Ishikawa (cell line): ENCODE data around the gene FGR.

Experiments
- CEBPB ChIP-seq: IDR thresholded peaks from 2 replicates; pipeline ENCODE4 v1.6.1; 2012
- CREB1 ChIP-seq: IDR thresholded peaks from 2 replicates; pipeline ENCODE4 v1.6.1; 2012; ENCODE audit warnings: low read depth
- EGR1 ChIP-seq: IDR thresholded peaks from 2 replicates; pipeline ENCODE4 v1.6.1; 2012
- EP300 ChIP-seq: IDR thresholded peaks from 2 replicates; pipeline ENCODE4 v1.6.1; 2012; ENCODE audit warnings: borderline replicate concordance
- FOXM1 ChIP-seq: IDR thresholded peaks from 2 replicates; pipeline ENCODE4 v1.6.1; 2012; ENCODE audit warnings: low read depth, borderline replicate concordance
- MAX ChIP-seq: IDR thresholded peaks from 2 replicates; pipeline ENCODE4 v1.6.1; 2012
- NFIC ChIP-seq: IDR thresholded peaks from 2 replicates; pipeline ENCODE4 v1.6.1; 2012
- RAD21 ChIP-seq: IDR thresholded peaks from 2 replicates; pipeline ENCODE4 v1.6.1; 2012; ENCODE audit warnings: low read depth
- REST ChIP-seq: IDR thresholded peaks from 2 replicates; pipeline ENCODE4 v1.6.1; 2012; ENCODE audit warnings: low read depth, mild to moderate bottlenecking
- TAF1 ChIP-seq: IDR thresholded peaks from 2 replicates; pipeline ENCODE4 v1.6.1; 2012; ENCODE audit warnings: low read depth, mild to moderate bottlenecking
- TCF12 ChIP-seq: IDR thresholded peaks from 2 replicates; pipeline ENCODE4 v1.6.1; 2012; ENCODE audit warnings: low read depth
- TEAD4 ChIP-seq: IDR thresholded peaks from 2 replicates; pipeline ENCODE4 v1.6.1; 2012
- USF1 ChIP-seq: IDR thresholded peaks from 2 replicates; pipeline ENCODE4 v1.6.1; 2012
- YY1 ChIP-seq: IDR thresholded peaks from 2 replicates; pipeline ENCODE4 v1.6.1; 2012; ENCODE audit warnings: low read depth
- ZBTB7A ChIP-seq: IDR thresholded peaks from 2 replicates; pipeline ENCODE4 v1.6.1; 2012; ENCODE audit warnings: low read depth

The FGR gene

GRCh38 chr1:27634177-27634984 is 604 bp downstream of the FGR start:
- TF ChIP-seq USF1 (no peak), TCF12 (no peak), YY1 (no peak), TAF1 (no peak), REST (no peak), CEBPB (no peak), ZBTB7A (0 out of 2 replicates have a peak, but pooled peaks have one; percentile 40), EGR1 (no peak), MAX (no peak)

GRCh38 chr1:27633640-27634176 is 1.3 kb downstream of the FGR start:
- TF ChIP-seq NFIC (no peak), ZBTB7A (0 out of 2 replicates have a peak, but pooled peaks have one; percentile 10)

GRCh38 chr1:27633298-27633610 is 1.7 kb downstream of the FGR start:
- TF ChIP-seq CREB1 (no peak), RAD21 (no peak), CEBPB (no peak), ZBTB7A (no peak), EGR1 (no peak), MAX (no peak), YY1 (no peak), TEAD4 (no peak), FOXM1 (no peak), USF1 (no peak), TAF1 (no peak), NFIC (no peak), EP300 (no peak), REST (no peak), TCF12 (no peak)

GRCh38 chr1:27632387-27633297 is 2.3 kb downstream of the FGR start:
- no peak for TF ChIP-seq TCF12
- TF ChIP-seq CEBPB = no peak
- TF ChIP-seq CREB1 = no peak
- no peak for TF ChIP-seq TAF1
- no peak for TF ChIP-seq NFIC
- no peak for TF ChIP-seq YY1
- TF ChIP-seq MAX = no peak
- TF ChIP-seq EP300 = no peak
- no peak for TF ChIP-seq RAD21
- TF ChIP-seq ZBTB7A = no peak
- no peak for TF ChIP-seq EGR1
- TF ChIP-seq TEAD4 = no peak
- no peak for TF ChIP-seq FOXM1
- TF ChIP-seq REST = no peak
